ENCODE measurements around the gene ZNF213.
A peak's percentile ranks its signal among the peaks of the same experiment; 100 is the strongest.

ZNF213 gene

DNA sequence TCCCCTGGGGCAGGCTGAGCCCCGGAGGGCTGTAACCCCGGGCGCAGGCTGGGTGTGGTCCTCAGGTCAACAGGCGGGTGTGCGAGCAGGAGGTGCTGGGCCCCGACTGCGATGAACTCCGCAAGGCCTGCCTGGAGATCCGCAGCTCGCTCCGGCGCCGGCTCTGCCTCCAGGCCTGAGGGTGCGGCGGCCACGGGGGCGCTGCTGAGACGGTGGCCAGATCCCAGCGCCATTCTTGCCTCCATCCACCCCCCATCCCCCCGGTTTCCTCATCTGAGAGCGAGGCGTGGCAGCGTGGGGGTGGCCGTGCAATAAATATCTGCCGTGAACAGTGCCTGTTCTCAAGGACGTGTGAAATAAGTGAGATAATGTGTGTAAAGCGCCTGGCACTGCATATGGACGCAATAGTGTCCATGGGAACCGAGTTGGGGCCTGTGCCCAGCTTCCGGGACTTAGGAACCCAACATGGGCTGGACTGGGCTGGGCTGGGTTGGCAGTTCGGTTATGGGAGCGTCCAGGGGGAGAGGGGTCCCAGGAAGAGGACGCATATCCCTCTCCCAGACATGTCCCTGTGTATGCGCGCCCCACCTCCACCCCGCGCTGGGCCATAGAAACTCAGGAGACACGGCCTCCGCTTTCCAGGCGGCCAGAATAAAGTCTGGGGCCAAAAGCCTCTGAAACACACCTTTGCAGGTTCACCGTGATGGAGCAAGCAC, 15.0 kb downstream of the ZNF213 start (continued):
- no peak for TF ChIP-seq INSM2 (tag by site-specific recombination; IDR thresholded peaks at IDR 0.05)
- TF ChIP-seq, protein P1, sequence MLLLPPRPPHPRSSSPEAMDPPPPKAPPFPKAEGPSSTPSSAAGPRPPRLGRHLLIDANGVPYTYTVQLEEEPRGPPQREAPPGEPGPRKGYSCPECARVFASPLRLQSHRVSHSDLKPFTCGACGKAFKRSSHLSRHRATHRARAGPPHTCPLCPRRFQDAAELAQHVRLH (tag by site-specific recombination; IDR thresholded peaks at IDR 0.05), result no peak
- TF ChIP-seq ZNF518A (tag by site-specific recombination; conservative IDR thresholded peaks at IDR 0.05; ENCODE audit: low read depth), result no peak
- TF ChIP-seq, protein P2, sequence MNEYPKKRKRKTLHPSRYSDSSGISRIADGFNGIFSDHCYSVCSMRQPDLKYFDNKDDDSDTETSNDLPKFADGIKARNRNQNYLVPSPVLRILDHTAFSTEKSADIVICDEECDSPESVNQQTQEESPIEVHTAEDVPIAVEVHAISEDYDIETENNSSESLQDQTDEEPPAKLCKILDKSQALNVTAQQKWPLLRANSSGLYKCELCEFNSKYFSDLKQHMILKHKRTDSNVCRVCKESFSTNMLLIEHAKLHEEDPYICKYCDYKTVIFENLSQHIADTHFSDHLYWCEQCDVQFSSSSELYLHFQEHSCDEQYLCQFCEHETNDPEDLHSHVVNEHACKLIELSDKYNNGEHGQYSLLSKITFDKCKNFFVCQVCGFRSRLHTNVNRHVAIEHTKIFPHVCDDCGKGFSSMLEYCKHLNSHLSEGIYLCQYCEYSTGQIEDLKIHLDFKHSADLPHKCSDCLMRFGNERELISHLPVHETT (tag by site-specific recombination; IDR thresholded peaks at IDR 0.05), result 0 out of 2 replicates have a peak, but pooled peaks have one; percentile 32
- TF ChIP-seq PRDM1 (tag by site-specific recombination; IDR thresholded peaks at IDR 0.05), result no peak
- no peak for TF ChIP-seq ZNF366 (tag by site-specific recombination; conservative IDR thresholded peaks at IDR 0.05)
- TF ChIP-seq ZFP37 (tag by site-specific recombination; IDR thresholded peaks at IDR 0.05), result peak; percentile 25; the same call in 1 of the 2 replicates
- TF ChIP-seq ZNF23 (tag by site-specific recombination; IDR thresholded peaks at IDR 0.05; ENCODE audit: borderline replicate concordance), result no peak
- no peak for TF ChIP-seq ZNF549 (tag by site-specific recombination; IDR thresholded peaks at IDR 0.05)
- no peak for TF ChIP-seq ZFP3 (tag by site-specific recombination; IDR thresholded peaks at IDR 0.05; ENCODE audit: low read depth)
- no peak for TF ChIP-seq ZNF121 (tag by site-specific recombination; IDR thresholded peaks at IDR 0.05)
- TF ChIP-seq ZNF138 (tag by site-specific recombination; IDR thresholded peaks at IDR 0.05; ENCODE audit: borderline replicate concordance), result no peak
- no peak for TF ChIP-seq ZNF707 (tag by site-specific recombination; IDR thresholded peaks at IDR 0.05)
- TF ChIP-seq ZNF274 (IDR thresholded peaks at IDR 0.05; ENCODE audit: low read length), result no peak
- TF ChIP-seq ZNF274 (tag by site-specific recombination; IDR thresholded peaks at IDR 0.05; ENCODE audit: borderline replicate concordance), result no peak
- peak; percentile 74 for TF ChIP-seq EGR2 (tag by site-specific recombination; IDR thresholded peaks at IDR 0.05; ENCODE audit: low read depth)
- TF ChIP-seq ZNF169 (tag by site-specific recombination; IDR thresholded peaks at IDR 0.05), result 0 out of 2 replicates have a peak, but pooled peaks have one; percentile 21
- TF ChIP-seq ZNF114 (tag by site-specific recombination; IDR thresholded peaks at IDR 0.05), result no peak
- peak; percentile 77 for TF ChIP-seq ZFHX2 (tag by site-specific recombination; conservative IDR thresholded peaks at IDR 0.05)
- TF ChIP-seq ZNF280D (tag by site-specific recombination; IDR thresholded peaks at IDR 0.05), result no peak
- no peak for TF ChIP-seq ZNF677 (tag by site-specific recombination; IDR thresholded peaks at IDR 0.05)
- TF ChIP-seq ZNF791 (tag by site-specific recombination; IDR thresholded peaks at IDR 0.05), result no peak

Measured in HEK293 (cell line).